ENCODE results near the gene CLASP1.
A peak's percentile ranks its signal among the peaks of the same experiment; 100 is the strongest.
"Not testable (repeated sequence)": the region's sequence is repeated elsewhere in the genome, so short reads cannot be mapped to it uniquely, and the experiment has no call there.

Gene CLASP1

GRCh38 chr2:121567957-121568409, 81.3 kb downstream of the CLASP1 start:
- H3K27ac Mint-ChIP-seq: no peak overlapping the region
- H3K4me1 Mint-ChIP-seq: peaks cover 7 to 20% of the 10 kb centered on the region in 2 donors
- no peak overlapping the region for H3K4me3 Mint-ChIP-seq
- ATAC-seq (replicated peaks) (no peak), DNase-seq (no peak)
- peaks cover 27 to 37% of the 10 kb centered on the region in 2 donors for H3K36me3 Mint-ChIP-seq
- no peaks in the 10 kb centered on the region for H3K27me3 Mint-ChIP-seq
- H3K9me3 Mint-ChIP-seq: peaks cover 0 to 2% of the 10 kb centered on the region in 2 donors

GRCh38 chr2:121567452-121567851, 81.8 kb downstream of the CLASP1 start:
- Mint-ChIP-seq H3K9me3 (peaks cover 0 to 2% of the 10 kb centered on the region in 2 donors), H3K27ac (no peak overlapping the region), H3K4me3 (no peak overlapping the region), H3K4me1 (peaks cover 10 to 25% of the 10 kb centered on the region in 2 donors), H3K27me3 (no peaks in the 10 kb centered on the region), H3K36me3 (peaks cover 29 to 39% of the 10 kb centered on the region in 2 donors)
- ATAC-seq (replicated peaks): no peak
- no peak for DNase-seq

DNA sequence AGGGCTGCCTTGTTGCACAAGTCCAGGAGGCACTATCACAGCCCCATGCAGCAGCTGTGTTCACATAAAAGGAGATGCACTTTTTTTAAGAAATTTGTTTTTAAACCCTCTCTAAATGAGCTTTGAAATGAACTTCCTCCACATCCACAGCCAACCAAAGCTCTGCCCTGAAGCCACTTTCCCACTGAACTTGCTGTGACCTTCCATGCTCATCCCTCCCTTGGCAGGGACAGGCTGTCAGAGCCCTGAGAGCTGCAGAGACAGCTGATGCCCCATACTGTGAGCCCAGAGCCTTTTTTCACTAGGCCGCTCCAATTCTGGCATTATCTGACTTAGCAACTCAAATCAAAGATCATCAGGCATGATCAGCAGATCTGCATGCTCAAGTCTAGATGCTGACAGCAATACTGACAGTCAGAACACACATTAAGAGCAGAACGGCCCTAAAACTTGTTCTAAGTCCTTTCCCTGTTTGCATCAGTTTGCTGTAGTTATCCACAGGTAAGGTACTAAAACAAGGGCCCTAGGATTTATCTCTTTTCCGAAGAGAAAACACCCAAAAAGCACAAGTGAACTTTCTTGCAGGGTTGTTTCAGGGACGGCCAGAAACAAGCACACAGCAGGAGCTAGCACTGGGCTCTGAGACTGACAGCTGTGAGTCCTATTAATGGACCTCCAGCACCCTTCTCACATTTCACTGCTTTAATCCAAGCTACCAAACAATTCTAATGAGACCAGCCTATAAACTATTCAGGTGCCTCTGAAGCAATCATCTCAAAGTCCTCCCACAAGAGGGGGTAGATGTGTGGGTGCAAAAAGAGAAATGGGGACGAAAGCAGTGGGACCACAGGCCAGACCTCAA, 83.6 kb downstream of the CLASP1 start:
- no peak for DNase-seq
- Mint-ChIP-seq H3K27ac (peak overlapping the region; percentile 5), H3K9me3 (peaks cover 0 to 2% of the 10 kb centered on the region in 2 donors), H3K27me3 (no peaks in the 10 kb centered on the region), H3K36me3 (peaks cover 26 to 32% of the 10 kb centered on the region in 2 donors), H3K4me3 (no peak overlapping the region), H3K4me1 (peaks cover 14 to 29% of the 10 kb centered on the region in 2 donors)
- ATAC-seq (replicated peaks): no peak

- ATAC-seq (replicated peaks) (no peak), DNase-seq (no peak)
- peaks cover 26 to 32% of the 10 kb centered on the region in 2 donors for H3K36me3 Mint-ChIP-seq
- no peak overlapping the region for H3K27ac Mint-ChIP-seq
- no peaks in the 10 kb centered on the region for H3K27me3 Mint-ChIP-seq
- H3K9me3 Mint-ChIP-seq: peaks cover 0 to 2% of the 10 kb centered on the region in 2 donors
- H3K4me3 Mint-ChIP-seq: no peak overlapping the region
- peaks cover 14 to 29% of the 10 kb centered on the region in 2 donors for H3K4me1 Mint-ChIP-seq
Observed at GRCh38 chr2:121564905-121565304, 84.4 kb downstream of the CLASP1 start.

DNA sequence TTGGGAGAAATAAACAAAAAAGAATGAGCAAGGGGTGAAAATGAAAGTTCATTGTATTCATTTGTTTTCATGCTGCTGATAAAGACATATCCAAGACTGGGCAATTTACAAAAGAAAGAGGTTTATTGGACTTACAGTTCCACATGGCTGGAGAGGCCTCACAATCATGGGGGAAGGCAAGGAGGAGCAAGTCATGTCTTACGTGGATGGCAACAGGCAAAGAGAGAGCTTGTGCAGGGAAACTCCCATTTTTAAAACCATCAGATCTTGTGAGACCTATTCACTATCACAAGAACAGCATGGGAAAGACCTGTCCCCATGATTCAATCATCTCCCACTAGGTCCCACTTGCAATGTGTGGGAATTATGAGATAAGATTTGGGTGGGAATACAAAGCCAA, 85.5 kb downstream of the CLASP1 start:
- H3K9me3 Mint-ChIP-seq; DNase-seq; ATAC-seq (replicated peaks); H3K4me3 Mint-ChIP-seq; H3K27ac Mint-ChIP-seq; H3K27me3 Mint-ChIP-seq: not testable (repeated sequence)
- Mint-ChIP-seq H3K36me3 (peaks cover 21 to 29% of the 10 kb centered on the region in 2 donors), H3K4me1 (peaks cover 16 to 37% of the 10 kb centered on the region in 2 donors)

DNA sequence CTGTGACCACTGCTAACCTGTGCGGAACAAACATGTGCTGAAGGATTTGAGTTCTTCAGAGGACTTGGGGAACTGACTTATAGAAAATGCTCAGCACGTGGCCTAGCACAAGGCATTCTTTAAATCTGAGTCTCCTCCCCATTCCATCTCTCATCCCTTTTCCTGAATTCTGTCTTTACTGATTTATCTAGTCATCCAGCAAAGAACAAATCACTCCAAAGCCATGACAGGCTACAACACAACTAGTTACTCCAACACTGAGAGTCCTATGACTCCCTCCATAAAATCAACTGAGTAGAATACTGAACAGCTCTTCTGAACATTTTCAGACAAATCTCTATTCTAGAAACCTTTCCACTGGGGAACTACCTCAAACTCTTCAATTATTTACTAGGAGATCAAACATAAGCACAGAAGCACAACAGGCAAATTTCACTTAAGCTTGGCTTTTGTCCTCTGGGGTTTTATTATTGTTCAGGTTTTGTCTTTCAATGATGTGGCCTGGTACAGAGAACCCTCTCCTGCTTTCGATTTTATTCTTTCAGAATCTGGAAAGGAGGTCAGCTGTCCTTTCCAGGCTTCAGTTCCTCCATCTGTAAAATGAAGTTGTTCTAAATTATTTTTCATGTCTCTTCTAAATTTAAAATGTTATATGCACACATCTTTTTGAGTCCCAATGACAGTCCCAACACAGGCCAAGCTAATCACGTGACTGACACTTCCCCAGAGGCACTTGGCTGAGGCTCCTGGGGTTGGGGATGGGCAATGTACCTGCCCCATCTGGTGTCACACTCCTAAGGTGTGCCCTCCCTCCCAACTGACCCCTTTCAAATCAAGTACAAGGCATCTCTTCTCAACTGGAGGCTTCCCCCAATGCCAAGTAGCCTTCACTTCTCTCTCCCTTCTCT, 86.7 kb downstream of the CLASP1 start:
- ATAC-seq (replicated peaks) (peak in 1 of 2 donors; percentile 27), DNase-seq (no peak)
- peaks cover 20 to 43% of the 10 kb centered on the region in 2 donors for H3K4me1 Mint-ChIP-seq
- no peak overlapping the region for H3K4me3 Mint-ChIP-seq
- H3K27me3 Mint-ChIP-seq: no peaks in the 10 kb centered on the region
- peaks cover 21 to 27% of the 10 kb centered on the region in 2 donors for H3K36me3 Mint-ChIP-seq
- H3K9me3 Mint-ChIP-seq: peaks cover 0 to 2% of the 10 kb centered on the region in 2 donors
- no peak overlapping the region for H3K27ac Mint-ChIP-seq

DNA sequence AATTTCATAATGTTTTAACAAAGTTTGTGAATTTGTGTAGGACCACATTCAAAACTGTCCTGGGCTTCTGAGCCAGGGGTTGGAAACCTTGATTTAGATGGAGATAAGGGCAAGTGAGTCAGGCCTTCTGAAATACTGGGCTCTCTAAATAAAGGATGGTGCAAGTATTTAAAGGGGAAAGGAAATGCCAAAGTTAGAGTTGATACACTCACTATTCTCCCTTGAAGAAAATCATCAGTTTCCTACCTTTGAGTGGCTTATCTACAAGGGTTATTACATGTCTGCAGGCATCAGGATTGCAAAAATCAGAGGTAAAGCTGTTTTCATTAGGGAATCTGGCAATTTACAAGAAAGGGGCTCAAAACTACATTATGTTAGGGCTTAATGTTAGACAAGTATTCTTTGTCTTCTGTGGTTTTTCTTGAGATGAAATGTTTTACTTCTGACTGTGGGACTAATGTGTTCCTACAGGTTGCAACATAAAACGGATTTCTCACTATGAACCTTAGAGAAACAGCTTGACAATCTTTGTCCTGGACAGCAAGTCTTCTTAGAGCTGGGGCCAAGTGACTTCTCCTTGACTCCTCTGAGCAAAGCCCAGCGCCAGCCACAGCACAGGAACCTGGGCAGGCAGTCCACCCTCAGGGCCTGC, 87.5 kb downstream of the CLASP1 start:
- DNase-seq (no peak), ATAC-seq (replicated peaks) (no peak)
- no peaks in the 10 kb centered on the region for H3K27me3 Mint-ChIP-seq
- H3K36me3 Mint-ChIP-seq: peaks cover 21 to 24% of the 10 kb centered on the region in 2 donors
- H3K9me3 Mint-ChIP-seq: peaks cover 0 to 2% of the 10 kb centered on the region in 2 donors
- H3K4me3 Mint-ChIP-seq: no peak overlapping the region
- peaks cover 20 to 40% of the 10 kb centered on the region in 2 donors for H3K4me1 Mint-ChIP-seq
- H3K27ac Mint-ChIP-seq: no peak overlapping the region

- no peak for DNase-seq
- Mint-ChIP-seq H3K4me3 (peak overlapping the region in 1 of 2 donors; percentile 30), H3K27ac (no peak overlapping the region), H3K4me1 (peaks cover 34 to 50% of the 10 kb centered on the region in 2 donors), H3K9me3 (no peaks in the 10 kb centered on the region), H3K36me3 (peaks cover 7 to 11% of the 10 kb centered on the region in 2 donors), H3K27me3 (no peaks in the 10 kb centered on the region)
- peak; percentile 93 to 96 for ATAC-seq (replicated peaks)
Observed at GRCh38 chr2:121558329-121558728, 90.9 kb downstream of the CLASP1 start.

DNA sequence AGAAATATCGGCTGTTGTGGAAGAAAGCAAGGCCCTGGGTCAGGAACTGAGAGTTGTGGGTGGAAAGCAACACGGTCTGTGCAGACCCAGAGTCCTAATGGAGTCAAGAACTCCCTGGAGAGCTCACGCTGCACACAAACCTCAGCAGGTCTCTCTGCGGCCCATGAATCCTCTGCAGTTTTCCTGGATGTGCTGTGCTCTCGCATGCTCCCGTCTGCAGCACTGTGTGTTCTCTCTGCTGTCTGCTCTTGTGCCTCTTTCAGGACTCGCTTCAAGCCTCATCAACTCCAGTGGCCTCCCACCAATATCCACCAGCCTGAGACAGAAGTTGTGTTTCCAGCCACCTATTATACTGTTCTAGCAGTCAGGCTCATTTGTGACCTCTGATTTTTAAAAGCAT, 94.3 kb downstream of the CLASP1 start:
- H3K27me3 Mint-ChIP-seq: no peaks in the 10 kb centered on the region
- H3K4me1 Mint-ChIP-seq: peaks cover 51 to 65% of the 10 kb centered on the region in 2 donors

GRCh38 chr2:121552477-121553180, 96.6 kb downstream of the CLASP1 start:
- H3K4me3 Mint-ChIP-seq, H3K27ac Mint-ChIP-seq, H3K27me3 Mint-ChIP-seq, H3K9me3 Mint-ChIP-seq, DNase-seq: not testable (repeated sequence)
- Mint-ChIP-seq H3K4me1 (peaks cover 56 to 73% of the 10 kb centered on the region in 2 donors), H3K36me3 (peaks cover 19 to 48% of the 10 kb centered on the region in 2 donors)
- ATAC-seq (replicated peaks): peak; percentile 45 to 47

More for the DNA sequence above, 94.3 kb downstream of the CLASP1 start:
- Mint-ChIP-seq H3K9me3 (peaks cover 0 to 6% of the 10 kb centered on the region in 2 donors), H3K4me3 (no peak overlapping the region), H3K27ac (no peak overlapping the region), H3K36me3 (peaks cover 6 to 30% of the 10 kb centered on the region in 2 donors)
- DNase-seq: no peak
- peak in 1 of 2 donors; percentile 29 for ATAC-seq (replicated peaks)

DNA sequence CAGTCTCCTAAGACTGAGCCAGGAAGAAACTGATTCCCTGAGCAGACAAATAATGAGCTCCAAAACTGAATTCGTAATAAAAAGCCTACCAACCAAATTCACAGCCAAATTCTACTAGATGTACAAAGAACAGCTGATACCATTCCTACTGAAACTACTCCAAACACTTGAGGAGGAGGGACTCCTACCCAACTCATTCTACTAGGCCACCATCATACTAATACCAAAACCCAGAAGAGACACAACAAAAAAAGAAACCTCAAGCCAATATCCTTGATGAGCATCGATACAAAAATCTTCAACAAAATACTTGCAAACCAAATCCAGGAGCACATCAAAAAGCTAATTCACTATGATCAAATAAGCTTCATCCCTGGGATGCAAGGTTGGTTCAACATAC, 98.6 kb downstream of the CLASP1 start:
- no peak overlapping the region for H3K27ac Mint-ChIP-seq
- no peaks in the 10 kb centered on the region for H3K27me3 Mint-ChIP-seq
- H3K4me3 Mint-ChIP-seq: no peak overlapping the region
- H3K36me3 Mint-ChIP-seq: peaks cover 19 to 49% of the 10 kb centered on the region in 2 donors
- DNase-seq (no peak), ATAC-seq (replicated peaks) (no peak)
- H3K4me1 Mint-ChIP-seq: peaks cover 55 to 77% of the 10 kb centered on the region in 2 donors
- H3K9me3 Mint-ChIP-seq: peaks cover 6% of the 10 kb centered on the region in 2 donors

DNA sequence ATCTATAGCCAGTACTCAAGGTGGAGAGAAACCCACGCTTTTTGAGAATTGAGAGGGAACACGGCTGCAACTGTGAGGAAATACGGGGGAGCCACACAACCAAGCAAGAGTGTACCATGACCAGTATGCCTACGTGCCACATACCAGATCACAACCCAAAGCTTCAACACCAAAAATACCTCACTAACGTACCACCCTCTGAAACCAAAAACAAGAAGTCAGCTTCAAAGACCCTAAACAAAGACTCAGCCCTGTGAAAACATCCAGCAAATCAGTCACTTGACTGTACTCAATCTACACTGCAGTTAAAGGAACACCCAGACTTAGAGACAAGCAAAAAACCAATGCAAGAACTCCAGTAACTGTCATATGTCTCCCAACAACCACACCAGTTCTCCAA, 101.6 kb downstream of the CLASP1 start:
- Mint-ChIP-seq H3K4me3 (no peak overlapping the region), H3K4me1 (peaks cover 44 to 80% of the 10 kb centered on the region in 2 donors)
- peak; percentile 34 to 45 for ATAC-seq (replicated peaks)

DNA sequence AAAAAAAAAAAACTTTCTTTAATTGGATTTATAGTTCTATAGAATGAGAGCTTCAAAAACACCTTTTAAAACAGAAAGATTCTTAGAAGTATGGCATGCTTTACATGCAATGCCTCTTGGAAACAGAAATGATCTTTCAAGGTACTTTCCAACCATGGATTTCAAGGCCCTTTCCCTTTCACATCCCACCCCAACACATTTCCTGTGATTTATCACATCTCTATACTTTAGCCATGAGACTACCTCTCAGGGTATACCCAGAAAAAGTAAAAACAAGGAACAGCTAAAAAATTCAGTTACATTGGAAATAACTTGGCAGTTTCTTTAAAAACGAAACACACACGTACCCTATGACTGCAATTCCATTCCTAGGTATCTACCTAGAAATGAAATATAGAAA, 103.3 kb downstream of the CLASP1 start:
- no peak for DNase-seq
- Mint-ChIP-seq H3K27ac (peak overlapping the region; percentile 42), H3K9me3 (peaks cover 3 to 6% of the 10 kb centered on the region in 2 donors), H3K4me1 (peaks cover 28 to 63% of the 10 kb centered on the region in 2 donors), H3K36me3 (peaks cover 16 to 33% of the 10 kb centered on the region in 2 donors), H3K27me3 (no peaks in the 10 kb centered on the region), H3K4me3 (no peak overlapping the region)
- no peak for ATAC-seq (replicated peaks)

More for the DNA sequence above, 101.6 kb downstream of the CLASP1 start:
- no peak for DNase-seq
- H3K36me3 Mint-ChIP-seq: peaks cover 19 to 45% of the 10 kb centered on the region in 2 donors
- H3K27ac Mint-ChIP-seq: peak overlapping the region; percentile 2
- peaks cover 3 to 6% of the 10 kb centered on the region in 2 donors for H3K9me3 Mint-ChIP-seq
- no peaks in the 10 kb centered on the region for H3K27me3 Mint-ChIP-seq

Measured in stimulated activated naive B cell treated with anti-CD40 and anti-IgM and Interleukin-4, amounts not matched to agents 10 μg/mL and 1 μg/mL and 100 μg/mL, for 72 hours (primary cell).